HG03280 (cell line): ENCODE measurements around the gene RB1.
"Not testable (repeated sequence)": the region's sequence is repeated elsewhere in the genome, so short reads cannot be mapped to it uniquely, and the experiment has no call there.

ENCODE experiments used
- ATAC-seq: cut with Tn5 transposase; IDR thresholded peaks from one replicate; pipeline ENCODE4 v1.9.1; 2021; ENCODE audit warnings: mild to moderate bottlenecking, moderate library complexity; ENCODE audit not compliant: unreplicated experiment

The RB1 gene

GRCh38 chr13:48446464-48446863 is 142.9 kb downstream of the RB1 start:
- no peak for ATAC-seq

- no peak for ATAC-seq
These were observed 144.9 kb downstream of the RB1 start for GRCh38 chr13:48448285-48448958.

- ATAC-seq: no peak
These were observed 145.5 kb downstream of the RB1 start for GRCh38 chr13:48448959-48449614.

GRCh38 chr13:48449656-48450055 is 146.1 kb downstream of the RB1 start:
- no peak for ATAC-seq

- ATAC-seq: not testable (repeated sequence)
These were observed 147.6 kb downstream of the RB1 start for GRCh38 chr13:48451196-48451595.

- ATAC-seq: no peak
These were observed 153.0 kb downstream of the RB1 start for GRCh38 chr13:48456546-48456945.

GRCh38 chr13:48457578-48458242 is 154.2 kb downstream of the RB1 start:
- ATAC-seq: no peak

GRCh38 chr13:48475230-48475629 is 171.7 kb downstream of the RB1 start:
- ATAC-seq: no peak

GRCh38 chr13:48476215-48476614 is 172.7 kb downstream of the RB1 start:
- no peak for ATAC-seq

- ATAC-seq: no peak
These were observed 173.1 kb downstream of the RB1 start for GRCh38 chr13:48476686-48477085.

- ATAC-seq: no peak
These were observed 173.8 kb downstream of the RB1 start for GRCh38 chr13:48477191-48477855.

- ATAC-seq: no peak
These were observed 174.8 kb downstream of the RB1 start for GRCh38 chr13:48478391-48478790.

- no peak for ATAC-seq
These were observed 180.0 kb downstream of the RB1 start for GRCh38 chr13:48483575-48483974.

- ATAC-seq: no peak
These were observed 181.9 kb downstream of the RB1 start for GRCh38 chr13:48485432-48485831.

- no peak for ATAC-seq
These were observed 182.8 kb downstream of the RB1 start for GRCh38 chr13:48486362-48486761.

- no peak for ATAC-seq
These were observed 183.3 kb downstream of the RB1 start for GRCh38 chr13:48486836-48487235.

GRCh38 chr13:48487968-48488367 is 184.4 kb downstream of the RB1 start:
- no peak for ATAC-seq

- ATAC-seq: no peak
These were observed 185.4 kb downstream of the RB1 start for GRCh38 chr13:48488995-48489394.

- no peak for ATAC-seq
These were observed 186.1 kb downstream of the RB1 start for GRCh38 chr13:48489666-48490065.

GRCh38 chr13:48490241-48490640 is 186.7 kb downstream of the RB1 start:
- ATAC-seq: no peak

GRCh38 chr13:48491423-48492095 is 188.0 kb downstream of the RB1 start:
- ATAC-seq: no peak
